ENCODE measurements around the gene PLCB1.
A peak's percentile ranks its signal among the peaks of the same experiment; 100 is the strongest.

GRCh38 chr20:8812817-8813216, 680.8 kb downstream of the PLCB1 start:
- TF ChIP-seq ZBTB43 (CRISPR knock-in tag; IDR thresholded peaks at IDR 0.05) (no peak), CTCF (IDR thresholded peaks at IDR 0.05) (no peak), AFF4 (CRISPR knock-in tag; IDR thresholded peaks at IDR 0.05; ENCODE audit: borderline replicate concordance) (no peak), NFYB (CRISPR knock-in tag; conservative IDR thresholded peaks at IDR 0.05; ENCODE audit: low read depth) (no peak), ATF1 (CRISPR knock-in tag; IDR thresholded peaks at IDR 0.05) (no peak), HMGXB4 (CRISPR knock-in tag; IDR thresholded peaks at IDR 0.05) (no peak)
- TF ChIP-seq, protein P1, sequence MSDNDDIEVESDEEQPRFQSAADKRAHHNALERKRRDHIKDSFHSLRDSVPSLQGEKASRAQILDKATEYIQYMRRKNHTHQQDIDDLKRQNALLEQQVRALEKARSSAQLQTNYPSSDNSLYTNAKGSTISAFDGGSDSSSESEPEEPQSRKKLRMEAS (CRISPR knock-in tag; IDR thresholded peaks at IDR 0.05), result no peak
- TF ChIP-seq, protein P2, sequence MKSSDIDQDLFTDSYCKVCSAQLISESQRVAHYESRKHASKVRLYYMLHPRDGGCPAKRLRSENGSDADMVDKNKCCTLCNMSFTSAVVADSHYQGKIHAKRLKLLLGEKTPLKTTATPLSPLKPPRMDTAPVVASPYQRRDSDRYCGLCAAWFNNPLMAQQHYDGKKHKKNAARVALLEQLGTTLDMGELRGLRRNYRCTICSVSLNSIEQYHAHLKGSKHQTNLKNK (CRISPR knock-in tag; IDR thresholded peaks at IDR 0.05), result no peak
- TF ChIP-seq, protein P3, sequence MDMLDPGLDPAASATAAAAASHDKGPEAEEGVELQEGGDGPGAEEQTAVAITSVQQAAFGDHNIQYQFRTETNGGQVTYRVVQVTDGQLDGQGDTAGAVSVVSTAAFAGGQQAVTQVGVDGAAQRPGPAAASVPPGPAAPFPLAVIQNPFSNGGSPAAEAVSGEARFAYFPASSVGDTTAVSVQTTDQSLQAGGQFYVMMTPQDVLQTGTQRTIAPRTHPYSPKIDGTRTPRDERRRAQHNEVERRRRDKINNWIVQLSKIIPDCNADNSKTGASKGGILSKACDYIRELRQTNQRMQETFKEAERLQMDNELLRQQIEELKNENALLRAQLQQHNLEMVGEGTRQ (CRISPR knock-in tag; IDR thresholded peaks at IDR 0.05), result peak; percentile 43; the same call in 1 of the 2 replicates

All from WTC11 (cell line).